ENCODE results near the gene RPRD1B. TPM values are rescaled to one million over a fixed set of nuclear protein-coding genes. Genes with fewer than 3 reads are reported as not detected.

The RPRD1B gene
- total RNA-seq, 1 experiment from 2014 or later: 43.6 TPM

DNA sequence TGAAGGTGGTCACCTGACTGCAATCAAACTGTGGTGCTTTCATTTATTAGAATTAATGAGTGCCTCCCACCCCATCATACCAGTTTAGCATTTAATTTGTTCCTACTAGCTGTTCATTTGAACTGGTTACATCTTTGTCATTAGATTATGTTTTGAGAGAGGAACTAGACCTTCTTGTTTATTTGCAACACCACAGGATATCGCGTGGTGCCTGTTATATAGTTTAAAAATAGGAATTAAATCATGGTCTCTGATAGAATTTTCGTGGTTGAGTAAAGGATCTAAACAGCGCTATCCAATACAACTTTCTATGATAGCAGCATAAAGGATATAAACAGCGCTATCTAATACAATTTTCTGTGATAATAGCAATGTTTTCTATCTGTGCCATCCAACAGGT is 2.8 kb downstream of the RPRD1B start:
- BruUV-seq (replicated peaks): no TSS peak
- intact Hi-C loops (cut with micrococcal nuclease): no loop called here

GRCh38 chr20:38040276-38040675 is 6.7 kb downstream of the RPRD1B start:
- H3K27ac ChIP-seq (ENCODE audit: low read length): no peak overlapping the region
- no peak overlapping the region for H3K4me3 ChIP-seq (ENCODE audit: low read length)
- H3K36me3 ChIP-seq (ENCODE audit: low read depth, low read length): peaks cover 43% of the 10 kb centered on the region; the same call in 1 of the 2 replicates
- H3K4me1 ChIP-seq (ENCODE audit: insufficient read depth, low read length): peaks cover 67% of the 10 kb centered on the region
- H3K4me2 ChIP-seq (ENCODE audit: low read length): no peak overlapping the region
- ChIA-PET POLR2A (ENCODE audit: unreplicated experiment) (no interaction called here), CTCF (no interaction called here)
- no peaks in the 10 kb centered on the region for H3K9me3 ChIP-seq (ENCODE audit: low read length)
- H3K79me2 ChIP-seq (ENCODE audit: low read length): peaks cover 92% of the 10 kb centered on the region
- H3K9me2 ChIP-seq (replicated peaks; ENCODE audit: low read length): no peaks in the 10 kb centered on the region
- peaks cover 13% of the 10 kb centered on the region for H4K20me1 ChIP-seq (ENCODE audit: low read length)
- H3K9ac ChIP-seq (ENCODE audit: low read length): no peak overlapping the region
- no peak for DNase-seq
- H3K27me3 ChIP-seq (ENCODE audit: low read length): no peaks in the 10 kb centered on the region
- no peak overlapping the region for H2AFZ ChIP-seq (ENCODE audit: low read length)
- TF ChIP-seq EZH2 (IDR thresholded peaks at IDR 0.05; ENCODE audit: low read length, unreplicated experiment) (no peak), CTCF (conservative IDR thresholded peaks at IDR 0.05; ENCODE audit: low read depth, low read length) (no peak), EZH2phosphoT487 (IDR thresholded peaks at IDR 0.05; ENCODE audit: borderline replicate concordance, low read length) (no peak)
- intact Hi-C loops (cut with micrococcal nuclease): no loop called here
- no peak for ATAC-seq
- no TSS peak for BruUV-seq (replicated peaks)
- H3F3A ChIP-seq (ENCODE audit: low read length, unreplicated experiment): peaks cover 10% of the 10 kb centered on the region

More for the DNA sequence above, 2.8 kb downstream of the RPRD1B start:
- Histone ChIP-seq H3K27ac (ENCODE audit: low read length) (no peak overlapping the region), H3K27me3 (ENCODE audit: low read length) (no peaks in the 10 kb centered on the region), H3K4me2 (ENCODE audit: low read length) (peak overlapping the region; percentile 59), H3K9ac (ENCODE audit: low read length) (no peak overlapping the region), H2AFZ (ENCODE audit: low read length) (no peak overlapping the region), H3K9me3 (ENCODE audit: low read length) (no peaks in the 10 kb centered on the region), H3K9me2 (replicated peaks; ENCODE audit: low read length) (no peaks in the 10 kb centered on the region), H4K20me1 (ENCODE audit: low read length) (peaks cover 9% of the 10 kb centered on the region), H3K79me2 (ENCODE audit: low read length) (peaks cover 100% of the 10 kb centered on the region), H3K4me1 (ENCODE audit: insufficient read depth, low read length) (peaks cover 59% of the 10 kb centered on the region), H3F3A (ENCODE audit: low read length, unreplicated experiment) (no peaks in the 10 kb centered on the region), H3K36me3 (ENCODE audit: low read depth, low read length) (peaks cover 26% of the 10 kb centered on the region; the same call in 1 of the 2 replicates), H3K4me3 (ENCODE audit: low read length) (peak overlapping the region; percentile 54)
- ChIA-PET POLR2A (ENCODE audit: unreplicated experiment) (interaction anchor here (0.5 to 0.9 kb wide), 2 partner anchors 42 to 271 kb away, joined by 3 to 6 read pairs; no protein-coding TSS in a partner anchor), CTCF (no interaction called here)
- no peak for DNase-seq
- TF ChIP-seq EZH2 (IDR thresholded peaks at IDR 0.05; ENCODE audit: low read length, unreplicated experiment) (no peak), EZH2phosphoT487 (IDR thresholded peaks at IDR 0.05; ENCODE audit: borderline replicate concordance, low read length) (no peak), CTCF (conservative IDR thresholded peaks at IDR 0.05; ENCODE audit: low read depth, low read length) (no peak)
- no peak for ATAC-seq
